NCI-H526 treated with DMSO at 0.1 percent for 48 hours (cell line): Measurements from ENCODE around the gene ZIK1.

Experiments
- DNase-seq: peaks from one replicate; lab custom pipeline; 2025; lab: John Stamatoyannopoulos, UW

ZIK1 gene

GRCh38 chr19:57583521-57584416, at the start of gene ZIK1:
ZIK1 (plus strand) TSS chr19:57584145; CDS start chr19:57584357, 212 bp downstream.
- peak; percentile 86 for DNase-seq

DNA sequence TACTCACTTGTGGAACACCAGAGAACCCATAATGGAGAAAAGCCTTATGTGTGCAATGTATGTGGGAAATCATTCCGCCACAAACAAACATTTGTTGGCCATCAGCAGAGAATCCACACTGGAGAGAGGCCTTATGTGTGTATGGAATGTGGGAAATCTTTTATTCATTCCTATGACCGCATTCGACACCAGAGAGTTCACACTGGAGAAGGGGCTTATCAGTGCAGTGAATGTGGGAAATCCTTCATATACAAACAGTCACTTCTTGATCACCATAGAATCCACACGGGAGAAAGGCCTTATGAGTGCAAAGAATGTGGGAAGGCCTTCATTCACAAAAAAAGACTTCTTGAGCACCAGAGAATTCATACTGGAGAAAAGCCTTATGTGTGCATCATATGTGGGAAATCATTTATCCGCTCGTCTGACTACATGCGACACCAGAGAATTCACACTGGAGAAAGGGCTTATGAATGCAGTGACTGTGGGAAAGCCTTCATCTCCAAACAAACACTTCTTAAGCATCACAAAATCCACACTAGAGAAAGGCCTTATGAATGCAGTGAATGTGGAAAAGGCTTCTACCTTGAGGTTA, 45.9 kb upstream of the ZIK1 start:
- DNase-seq = no peak

DNA sequence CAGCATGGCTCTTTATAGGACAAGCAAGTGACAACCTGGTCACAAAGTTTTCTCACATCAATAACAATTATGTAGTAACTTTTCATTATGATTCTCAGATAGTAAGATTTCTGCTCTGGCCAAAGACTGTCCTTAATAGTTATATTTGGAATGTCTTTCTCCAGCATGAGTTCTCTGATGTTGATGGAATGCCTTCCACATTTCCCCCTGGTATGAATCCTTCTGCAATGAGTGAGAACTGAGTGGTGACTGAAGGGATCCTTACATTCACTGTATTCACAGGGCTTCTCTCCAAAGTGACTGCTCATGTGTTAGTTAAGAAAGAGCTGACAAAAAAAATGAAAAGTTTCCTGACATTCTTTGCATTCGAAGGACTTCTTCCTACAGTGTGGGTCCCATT, 37.4 kb upstream of the ZIK1 start:
- no peak for DNase-seq

- no peak for DNase-seq
These were observed 31.5 kb upstream of the ZIK1 start for GRCh38 chr19:57552432-57552831.

- no peak for DNase-seq
These were observed 26.3 kb upstream of the ZIK1 start for GRCh38 chr19:57557659-57558058.

DNA sequence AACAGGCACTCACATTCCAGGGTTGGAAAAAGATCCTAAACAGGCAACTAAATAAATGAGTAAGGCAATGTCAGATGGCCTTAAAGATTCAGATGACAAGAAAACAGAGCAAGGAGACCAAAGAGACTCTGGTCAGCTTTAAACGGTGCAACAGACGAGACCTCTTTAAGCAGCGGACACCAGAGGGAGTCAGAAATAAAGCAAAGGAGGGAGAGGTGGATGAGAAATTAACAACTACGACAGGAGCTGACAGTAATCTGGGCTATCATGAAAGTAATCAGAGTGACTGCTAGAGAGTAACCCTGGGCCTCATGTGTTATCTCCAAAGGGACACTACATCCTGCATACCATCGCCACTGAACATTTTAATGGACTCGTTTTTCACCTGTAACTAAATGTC, 25.4 kb upstream of the ZIK1 start:
- DNase-seq = no peak

GRCh38 chr19:57559008-57559403, 24.9 kb upstream of the ZIK1 start:
- no peak for DNase-seq

- peak; percentile 65 for DNase-seq
These were observed 24.4 kb upstream of the ZIK1 start, which contains the start of gene ZNF550 for GRCh38 chr19:57559404-57560025. ZNF550 (minus strand) TSS chr19:57559863; CDS start chr19:57559682, 181 bp downstream.

DNA sequence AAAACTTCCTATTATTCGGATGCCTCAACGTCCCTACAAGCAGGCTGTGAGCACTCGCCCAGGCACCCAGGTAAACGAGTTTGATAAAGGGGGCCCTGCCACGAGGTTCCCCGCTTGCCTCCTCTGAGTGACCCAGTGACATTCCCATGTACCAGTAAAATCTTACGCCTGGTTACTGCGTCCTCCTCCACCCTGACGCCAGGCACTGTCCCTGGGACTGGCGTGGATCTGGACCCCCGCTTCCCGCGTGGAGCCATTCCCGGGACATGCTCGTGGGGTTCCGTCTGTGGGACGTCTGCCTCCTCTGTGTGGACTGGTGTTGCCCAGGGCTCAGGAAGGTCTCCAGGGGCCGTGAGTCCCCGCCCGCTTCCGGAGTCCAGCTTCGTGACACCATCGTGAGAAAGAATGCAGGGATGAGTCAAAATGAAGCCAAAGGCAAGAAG, 23.9 kb upstream of the ZIK1 start:
- no peak for DNase-seq

- DNase-seq = no peak
These were observed 20.4 kb upstream of the ZIK1 start for GRCh38 chr19:57563547-57563946.

- no peak for DNase-seq
These were observed 17.3 kb upstream of the ZIK1 start for GRCh38 chr19:57566396-57567265.

- no peak for DNase-seq
These were observed 13.2 kb upstream of the ZIK1 start for GRCh38 chr19:57570707-57571106.

DNA sequence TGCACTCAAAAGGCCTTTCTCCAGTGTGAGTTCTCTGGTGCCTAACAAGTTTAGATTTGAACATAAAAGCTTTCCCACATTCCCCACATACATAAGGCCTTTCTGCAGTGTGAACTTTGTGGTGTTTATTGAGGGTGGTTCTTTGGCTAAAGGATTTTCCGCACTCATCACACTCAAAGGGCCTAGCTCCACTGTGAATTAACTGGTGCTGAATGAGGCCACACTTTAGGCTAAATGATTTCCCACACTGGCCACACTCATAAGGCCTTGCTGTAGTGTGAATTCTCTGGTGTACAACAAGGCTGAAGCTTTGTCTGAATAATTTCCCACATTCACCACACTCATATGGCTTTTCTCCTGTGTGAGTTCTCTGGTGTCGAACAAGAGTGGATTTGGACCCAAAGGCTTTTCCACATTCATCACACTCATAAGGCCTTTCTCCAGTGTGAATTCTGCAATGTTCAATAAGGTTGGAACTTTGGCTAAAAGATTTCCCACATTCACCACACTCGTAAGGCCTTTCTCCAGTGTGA, 11.5 kb upstream of the ZIK1 start:
- no peak for DNase-seq

GRCh38 chr19:57576661-57577060, 7.3 kb upstream of the ZIK1 start:
- no peak for DNase-seq

DNA sequence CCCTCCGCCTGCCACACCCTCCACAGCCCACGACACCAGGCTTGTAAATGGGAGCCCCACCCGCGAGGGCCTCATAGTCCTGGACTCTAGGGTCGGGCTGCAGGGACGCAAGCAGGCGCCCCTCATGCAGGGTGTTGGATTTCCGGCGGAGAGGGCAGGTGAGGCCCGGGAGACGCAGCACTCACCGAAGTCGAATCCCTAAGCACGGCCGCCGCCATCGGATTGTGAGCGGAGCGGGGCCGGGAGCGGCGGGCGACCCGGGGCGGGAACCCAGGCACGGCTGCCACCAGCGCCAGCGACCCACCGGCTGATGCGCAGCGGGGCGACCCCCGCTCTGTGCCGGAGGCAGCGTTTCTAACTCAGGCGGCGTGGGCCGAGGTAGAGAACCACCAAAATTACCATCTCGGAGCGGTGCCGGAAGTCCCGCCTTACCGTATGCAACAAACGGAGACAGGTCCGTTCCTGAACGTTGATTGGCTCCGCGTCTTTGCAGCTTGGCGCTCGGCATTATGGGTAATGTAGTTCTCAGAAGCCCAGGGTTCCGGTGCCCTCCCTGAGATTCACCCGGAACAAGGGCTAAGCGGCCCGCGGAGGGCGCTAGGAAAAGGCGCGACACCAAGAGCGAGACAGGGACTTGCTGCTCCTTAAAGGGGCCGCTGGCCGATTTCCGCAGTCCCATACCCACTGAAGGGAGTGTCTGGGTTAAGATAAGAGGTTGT, 5.3 kb upstream of the ZIK1 start, which contains the start of gene ZNF416:
TSS of gene ZNF416 (minus strand) at position 425 of the 719 bp plus-strand sequence. CDS start at position 218, 207 bp downstream.
- peak; percentile 97 for DNase-seq

DNA sequence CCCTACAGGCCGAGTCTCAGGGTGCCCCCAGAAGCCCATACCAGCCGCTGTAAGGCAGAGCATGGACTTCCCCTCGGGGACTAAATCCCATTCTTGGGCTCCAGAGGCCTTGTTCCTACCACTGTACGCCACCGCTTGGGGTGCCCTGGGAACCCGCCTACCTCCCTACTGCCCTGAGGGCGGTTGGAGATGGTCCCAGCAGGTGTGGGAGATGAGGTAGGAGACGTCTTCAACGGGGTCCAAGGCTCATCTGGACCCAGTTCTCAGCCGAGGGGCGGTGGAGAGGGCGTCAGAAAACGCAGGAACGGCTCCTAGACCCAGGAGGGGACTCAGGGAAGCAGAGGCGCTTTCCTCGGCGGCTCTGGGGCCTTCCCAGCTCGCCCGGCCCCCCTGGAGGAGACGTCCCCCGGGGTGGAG, 833 bp upstream of the ZIK1 start:
- no peak for DNase-seq

DNA sequence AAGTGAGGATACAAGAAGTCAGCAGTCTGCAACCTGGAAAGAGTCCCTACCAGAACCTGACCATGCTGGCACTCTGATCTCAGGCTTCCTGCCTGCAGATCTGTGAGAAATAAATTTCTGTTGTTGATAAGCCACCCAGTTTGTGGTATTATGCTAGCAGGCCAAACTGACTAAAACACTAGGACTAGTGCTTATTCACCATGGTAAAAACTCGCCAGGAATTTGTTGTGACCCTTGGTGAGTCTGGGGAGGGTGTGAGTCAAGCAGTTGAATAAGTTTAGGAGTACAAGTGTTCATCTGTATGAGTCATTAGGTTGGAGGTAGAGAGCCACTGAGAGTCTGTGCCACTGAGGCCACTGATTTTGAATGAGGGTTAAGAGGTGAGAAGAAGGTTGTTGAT, 3.6 kb downstream of the ZIK1 start:
- DNase-seq = no peak

DNA sequence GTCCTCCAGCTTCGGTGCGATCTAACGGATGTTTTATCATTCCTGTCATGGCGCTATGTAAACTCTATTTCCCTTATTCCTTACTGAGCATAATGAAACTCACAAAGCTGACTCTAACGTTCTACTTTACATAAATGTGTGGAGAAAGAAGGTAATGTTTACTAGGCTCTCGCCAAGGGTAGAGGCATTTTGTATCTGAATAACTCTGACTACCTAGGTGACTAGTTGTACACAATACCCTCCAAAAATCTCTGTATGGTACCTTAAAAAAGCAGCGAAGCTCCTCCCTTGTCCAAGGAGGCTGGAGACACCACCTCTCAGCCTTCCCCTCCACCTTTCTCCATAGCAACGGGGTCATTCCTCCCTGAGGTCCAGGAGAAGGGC, 15.4 kb downstream of the ZIK1 start:
- no peak for DNase-seq

DNA sequence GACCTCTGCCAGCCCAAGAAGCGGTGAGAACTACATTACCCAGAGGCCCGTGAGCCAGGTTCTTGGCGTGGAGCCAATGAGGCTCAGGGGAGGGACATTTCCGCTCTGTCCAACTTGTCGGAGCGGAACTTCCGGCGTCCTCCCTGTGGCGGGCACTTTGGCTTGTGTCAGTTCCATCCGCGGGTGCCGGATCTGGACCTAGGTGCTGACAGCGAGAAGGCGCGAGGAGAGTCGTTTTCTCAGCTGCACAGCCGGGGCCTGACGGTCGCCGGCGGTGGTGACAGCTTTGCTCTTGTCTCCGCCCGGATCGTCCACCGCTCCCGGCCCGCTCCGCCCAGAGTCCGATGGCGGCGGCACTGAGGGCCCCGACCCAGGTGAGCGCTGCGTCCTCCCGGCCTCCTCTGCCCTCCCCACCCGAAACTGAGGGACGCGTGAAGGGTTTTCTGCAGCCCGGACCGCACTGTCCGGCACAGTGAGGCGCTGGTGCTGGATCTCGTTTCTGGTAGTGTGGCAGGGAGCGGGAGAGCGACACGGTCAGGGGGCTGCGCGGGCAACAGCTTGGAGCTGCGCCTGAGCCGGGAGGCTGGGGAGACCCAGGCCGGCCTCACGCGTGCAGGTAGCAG, 15.9 kb downstream of the ZIK1 start, which contains the start of gene ZNF530:
TSS of gene ZNF530 (plus strand) at position 125 of the 623 bp plus-strand sequence. CDS start 4,461 bp downstream, outside the sequence.
- DNase-seq = peak; percentile 75

- no peak for DNase-seq
These were observed 23.0 kb downstream of the ZIK1 start for GRCh38 chr19:57606931-57607330.
